ENCODE results near the gene SPSB3.

The SPSB3 gene

GRCh38 chr16:1773703-1774447, 8.5 kb downstream of the SPSB3 start:
- DNase-seq: peak; percentile 48

- DNase-seq: peak; percentile 61
Observed at GRCh38 chr16:1772908-1773702, 9.3 kb downstream of the SPSB3 start, which contains the start of gene MRPS34. Gene MRPS34 (minus strand): TSS chr16:1773134. CDS start chr16:1773119, 15 bp downstream.

- DNase-seq: peak; percentile 47
Observed at GRCh38 chr16:1772362-1772907, 9.9 kb downstream of the SPSB3 start, which contains the start of gene EME2. Gene EME2 (plus strand): TSS chr16:1772810. CDS start chr16:1773228, 418 bp downstream.

GRCh38 chr16:1771864-1772361, 10.5 kb downstream of the SPSB3 start:
- DNase-seq: no peak

- peak; percentile 36 for DNase-seq
Observed at GRCh38 chr16:1771188-1771863, 11.0 kb downstream of the SPSB3 start, which contains the start of gene NME3. Gene NME3 (minus strand): TSS chr16:1771543. CDS start chr16:1771534, 9 bp downstream.

- no peak for DNase-seq
Observed at GRCh38 chr16:1770328-1771187, 11.8 kb downstream of the SPSB3 start.

GRCh38 chr16:1769402-1770300, 12.7 kb downstream of the SPSB3 start:
- DNase-seq: no peak

GRCh38 chr16:1768767-1769401, 13.5 kb downstream of the SPSB3 start:
- DNase-seq: no peak

GRCh38 chr16:1768061-1768766, 14.2 kb downstream of the SPSB3 start:
- no peak for DNase-seq

- no peak for DNase-seq
Observed at GRCh38 chr16:1767116-1767994, 15.0 kb downstream of the SPSB3 start.

- DNase-seq: no peak
Observed at GRCh38 chr16:1766701-1767100, 15.7 kb downstream of the SPSB3 start.

- DNase-seq: no peak
Observed at GRCh38 chr16:1766231-1766630, 16.1 kb downstream of the SPSB3 start.

GRCh38 chr16:1765826-1766225, 16.5 kb downstream of the SPSB3 start:
- DNase-seq: no peak

GRCh38 chr16:1764971-1765370, 17.4 kb downstream of the SPSB3 start:
- no peak for DNase-seq

- no peak for DNase-seq
Observed at GRCh38 chr16:1763521-1764511, 18.6 kb downstream of the SPSB3 start.

GRCh38 chr16:1762879-1763520, 19.4 kb downstream of the SPSB3 start:
- no peak for DNase-seq
